Skeletal muscle satellite cell (primary cell): ENCODE data around the gene TCEA3.
"Not testable (repeated sequence)": the region's sequence is repeated elsewhere in the genome, so short reads cannot be mapped to it uniquely, and the experiment has no call there.

Source experiments
- H3K27me3 ChIP-seq: 2 replicates; pipeline ENCODE4 v1.7.0; 2013; ENCODE audit warnings: low read length; ENCODE audit not compliant: control insufficient read depth, insufficient read depth
- H3K36me3 ChIP-seq: 2 replicates; pipeline ENCODE4 v1.7.0; 2013; ENCODE audit warnings: mild to moderate bottlenecking, control low read depth, low read length; ENCODE audit not compliant: insufficient read depth
- H3K4me1 ChIP-seq: 2 replicates; pipeline ENCODE4 v1.7.0; 2013; ENCODE audit warnings: low read length; ENCODE audit not compliant: control insufficient read depth, insufficient read depth
- H3K4me2 ChIP-seq: 2 replicates; pipeline ENCODE4 v1.7.0; 2013; ENCODE audit warnings: mild to moderate bottlenecking, low read length
- H3K4me3 ChIP-seq: 2 replicates; pipeline ENCODE4 v1.7.0; 2013; ENCODE audit warnings: low read length
- H3K9ac ChIP-seq: 2 replicates; pipeline ENCODE4 v1.7.0; 2013; ENCODE audit warnings: mild to moderate bottlenecking, low read depth, low read length, moderate library complexity
- H3K9me3 ChIP-seq: replicated peaks from 2 replicates; pipeline ENCODE4 v1.7.0; 2013; ENCODE audit warnings: mild to moderate bottlenecking, control low read depth, low read length

TCEA3 gene

DNA sequence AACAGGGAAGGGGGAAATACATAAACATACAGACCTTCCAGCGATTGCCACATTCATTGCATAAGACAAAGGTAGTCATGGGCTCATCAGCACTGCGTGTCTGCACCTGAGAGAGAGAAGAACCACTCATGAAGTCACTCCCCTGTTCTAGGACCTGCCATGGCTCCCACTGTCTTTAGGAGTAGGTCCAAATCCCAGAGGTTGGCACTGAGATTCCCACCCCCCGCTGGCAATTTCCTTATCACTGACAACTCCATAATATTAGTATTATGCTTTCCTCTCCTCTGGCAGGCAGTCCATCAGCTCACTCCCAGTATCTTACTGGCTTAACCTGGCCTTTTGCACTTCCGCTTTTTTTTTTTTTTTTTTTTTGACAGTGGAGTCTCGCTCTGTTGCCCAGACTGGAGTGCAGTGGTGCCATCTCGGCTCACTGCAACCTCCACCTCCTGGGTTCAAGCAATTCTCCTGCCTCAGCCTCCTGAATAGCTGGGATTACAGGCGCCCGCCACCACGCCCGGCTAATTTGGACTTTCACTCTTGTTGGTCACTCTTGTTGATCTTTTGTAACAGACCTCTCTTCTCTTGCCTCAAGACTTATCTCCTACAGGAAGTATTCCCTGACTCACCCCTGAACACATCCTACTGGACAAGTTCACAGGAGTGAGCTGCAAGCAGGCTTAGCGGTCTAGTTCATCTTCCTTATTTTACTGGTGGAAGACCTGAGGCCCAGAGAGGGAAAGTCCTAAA is 40.1 kb downstream of the TCEA3 start:
- no peak overlapping the region for H3K9ac ChIP-seq
- no peak overlapping the region for H3K4me2 ChIP-seq

DNA sequence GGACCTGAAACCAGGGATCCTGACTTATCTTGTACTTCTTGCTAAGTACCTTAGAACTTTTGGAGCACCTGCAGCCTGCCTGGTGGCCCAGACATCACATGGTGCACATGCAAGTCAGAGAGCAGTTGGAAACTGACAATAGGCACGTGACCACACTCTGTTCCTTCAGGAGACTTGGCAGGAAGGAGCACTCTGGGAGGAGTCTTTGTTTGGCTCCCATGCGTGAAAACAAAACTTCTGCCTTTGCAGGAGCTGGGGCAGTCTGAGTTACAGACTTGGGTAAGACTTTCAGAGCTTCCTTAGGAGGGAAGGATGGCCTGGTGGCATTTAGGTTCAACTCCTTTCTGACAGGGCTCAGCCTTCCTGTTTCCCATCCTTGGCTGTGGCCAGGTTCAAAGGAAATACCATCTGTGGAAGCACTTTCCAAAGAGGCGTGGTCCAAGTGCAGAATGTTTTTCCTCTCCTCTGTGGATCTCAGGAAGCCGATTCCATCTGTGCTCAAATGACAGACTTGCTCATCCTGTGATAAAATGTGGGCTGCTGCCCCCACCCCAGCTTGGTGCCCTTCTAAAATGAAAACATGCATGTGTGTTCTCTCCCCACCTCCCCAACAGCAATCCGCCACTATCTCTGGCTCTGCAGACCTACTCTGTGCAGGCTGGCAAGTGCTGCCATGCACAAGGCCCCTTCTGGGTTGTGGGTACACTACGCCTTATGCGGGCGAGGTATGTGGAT is 40.8 kb downstream of the TCEA3 start:
- Histone ChIP-seq H3K4me3 (no peak overlapping the region), H3K9ac (no peak overlapping the region)

More for the DNA sequence above, 40.1 kb downstream of the TCEA3 start:
- Histone ChIP-seq H3K36me3 (no peaks in the 10 kb centered on the region), H3K4me3 (no peak overlapping the region), H3K9me3 (no peaks in the 10 kb centered on the region), H3K27me3 (no peaks in the 10 kb centered on the region), H3K4me1 (peaks cover 17% of the 10 kb centered on the region)

DNA sequence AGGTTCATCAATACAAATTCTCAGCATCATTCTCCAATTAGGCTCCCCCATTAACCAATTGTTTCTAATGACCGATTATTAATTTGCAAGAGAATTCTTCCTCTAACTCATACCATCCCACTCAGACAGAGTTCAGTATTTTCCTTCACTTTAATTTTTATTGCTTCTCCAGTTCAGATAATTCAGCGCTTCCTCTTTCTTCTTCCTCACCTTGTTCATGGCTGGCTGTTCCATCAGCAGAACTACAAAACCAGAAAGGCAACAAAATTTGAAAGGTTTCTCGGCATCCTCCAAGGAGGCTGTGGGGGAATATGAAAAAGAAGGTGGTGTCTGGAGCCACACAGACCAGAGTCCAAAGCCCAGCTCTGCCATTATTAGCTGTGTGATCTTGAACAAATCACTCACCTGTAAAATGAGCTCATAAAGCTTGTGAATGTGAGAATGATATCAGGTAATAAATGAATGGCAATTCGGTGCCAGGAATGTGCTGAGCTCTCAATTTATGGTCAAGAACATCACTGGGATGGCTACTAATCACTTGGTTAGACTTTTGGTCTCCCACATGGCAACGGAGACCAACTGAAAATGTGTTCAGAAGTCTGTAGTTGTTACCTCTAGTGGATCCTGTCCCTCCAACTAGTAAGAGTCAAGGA is 43.2 kb downstream of the TCEA3 start:
- Histone ChIP-seq H3K4me1 (peaks cover 36% of the 10 kb centered on the region), H3K36me3 (no peaks in the 10 kb centered on the region)

More for the DNA sequence above, 40.8 kb downstream of the TCEA3 start:
- Histone ChIP-seq H3K4me1 (peaks cover 17% of the 10 kb centered on the region), H3K27me3 (no peaks in the 10 kb centered on the region), H3K36me3 (no peaks in the 10 kb centered on the region), H3K4me2 (no peak overlapping the region), H3K9me3 (no peaks in the 10 kb centered on the region)

DNA sequence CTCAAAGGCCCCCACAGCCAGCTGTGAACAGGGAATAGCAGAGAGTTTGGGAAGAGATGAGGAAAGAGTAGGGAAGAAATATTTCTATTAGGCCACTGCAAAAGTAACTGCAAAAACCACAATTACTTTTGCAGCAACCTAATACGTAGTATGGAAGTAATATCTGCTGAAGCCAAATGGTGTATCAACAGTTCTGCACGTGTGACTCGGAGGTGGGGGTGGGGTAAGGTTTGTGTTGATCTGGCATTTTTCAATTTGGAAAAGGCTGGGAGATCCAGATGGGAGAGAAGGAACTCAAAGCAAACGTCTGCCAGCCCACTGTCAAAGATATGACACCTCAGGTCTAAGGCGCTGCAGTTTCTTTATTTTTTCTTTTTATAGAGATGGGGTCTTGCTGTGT is 43.8 kb downstream of the TCEA3 start:
- H3K9ac ChIP-seq: no peak overlapping the region
- H3K4me2 ChIP-seq: no peak overlapping the region
- H3K27me3 ChIP-seq: no peaks in the 10 kb centered on the region
- H3K36me3 ChIP-seq: no peaks in the 10 kb centered on the region
- peaks cover 37% of the 10 kb centered on the region for H3K4me1 ChIP-seq
- H3K4me3 ChIP-seq: no peak overlapping the region
- H3K9me3 ChIP-seq: no peaks in the 10 kb centered on the region

More for the DNA sequence above, 43.2 kb downstream of the TCEA3 start:
- Histone ChIP-seq H3K4me2 (no peak overlapping the region), H3K4me3 (no peak overlapping the region), H3K9ac (no peak overlapping the region), H3K9me3 (no peaks in the 10 kb centered on the region), H3K27me3 (no peaks in the 10 kb centered on the region)

DNA sequence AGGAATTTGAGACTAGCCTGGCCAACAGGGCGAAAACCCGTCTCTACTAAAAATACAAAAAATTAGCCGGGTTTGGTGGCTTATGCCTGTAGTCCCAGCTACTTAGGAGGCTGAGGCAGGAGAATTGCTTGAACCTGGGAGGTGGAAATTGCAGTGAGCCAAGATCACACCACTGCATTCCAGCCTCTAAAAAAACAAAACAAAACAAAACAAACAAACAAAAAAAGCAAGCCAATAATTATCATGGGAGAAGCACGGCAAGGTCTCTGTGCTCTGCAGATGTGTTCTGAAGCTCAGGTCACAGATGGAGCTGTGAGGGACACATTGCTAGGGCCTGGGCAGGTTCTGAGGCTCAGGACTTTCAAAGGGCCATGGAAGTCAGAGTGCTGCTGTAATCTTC is 44.3 kb downstream of the TCEA3 start:
- H3K36me3 ChIP-seq, H3K27me3 ChIP-seq, H3K9me3 ChIP-seq, H3K9ac ChIP-seq, H3K4me3 ChIP-seq, H3K4me2 ChIP-seq: not testable (repeated sequence)
- H3K4me1 ChIP-seq: peaks cover 35% of the 10 kb centered on the region

DNA sequence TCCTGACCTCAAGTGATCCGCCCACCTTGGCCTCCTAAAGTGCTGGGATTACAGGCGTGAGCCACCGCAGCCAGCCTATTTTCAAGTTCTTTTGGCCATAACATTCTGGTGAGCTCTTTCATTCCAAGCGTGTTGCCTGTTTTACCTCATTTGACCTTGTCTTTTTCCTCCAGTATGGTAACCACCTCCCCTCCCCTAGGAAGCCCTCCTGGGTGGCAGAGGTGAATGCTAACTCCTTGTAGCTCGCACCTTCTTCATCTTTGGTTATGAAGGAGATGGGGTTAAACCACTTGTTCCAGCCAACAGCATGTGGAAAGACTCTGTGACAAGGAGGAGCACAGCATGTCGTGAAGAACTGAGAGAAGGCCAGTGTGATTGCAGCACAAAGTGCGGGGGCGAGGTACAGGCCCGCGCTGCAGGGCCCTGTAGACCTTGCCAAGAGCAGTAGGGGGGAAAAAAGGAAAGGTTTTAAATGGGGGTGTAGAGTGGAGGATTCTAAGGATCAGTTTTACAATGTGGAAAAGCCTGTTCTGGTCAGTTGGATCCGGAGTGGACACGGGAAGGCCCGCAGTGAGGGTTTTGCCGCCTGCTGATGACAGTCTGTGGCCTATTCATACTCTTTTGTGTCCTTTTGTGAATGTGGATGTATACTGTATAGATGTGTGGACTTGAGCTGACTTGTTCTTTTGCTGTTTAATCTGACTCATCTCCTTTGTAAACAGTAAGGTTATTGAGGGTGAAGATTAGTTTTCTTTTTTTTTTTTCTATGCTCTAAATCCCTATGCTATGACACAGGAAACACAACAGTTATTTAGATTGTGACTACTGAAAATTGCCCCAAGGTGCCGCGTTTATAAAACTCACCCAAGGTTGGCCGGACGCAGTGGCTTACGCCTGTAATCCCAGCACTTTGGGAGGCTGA is 47.4 kb downstream of the TCEA3 start:
- no peak overlapping the region for H3K4me3 ChIP-seq
- peak overlapping the region; percentile 42 for H3K9ac ChIP-seq
- H3K36me3 ChIP-seq: no peaks in the 10 kb centered on the region
- no peaks in the 10 kb centered on the region for H3K9me3 ChIP-seq
- H3K4me2 ChIP-seq: peak overlapping the region; percentile 63
- H3K27me3 ChIP-seq: no peaks in the 10 kb centered on the region
- H3K4me1 ChIP-seq: peaks cover 25% of the 10 kb centered on the region

DNA sequence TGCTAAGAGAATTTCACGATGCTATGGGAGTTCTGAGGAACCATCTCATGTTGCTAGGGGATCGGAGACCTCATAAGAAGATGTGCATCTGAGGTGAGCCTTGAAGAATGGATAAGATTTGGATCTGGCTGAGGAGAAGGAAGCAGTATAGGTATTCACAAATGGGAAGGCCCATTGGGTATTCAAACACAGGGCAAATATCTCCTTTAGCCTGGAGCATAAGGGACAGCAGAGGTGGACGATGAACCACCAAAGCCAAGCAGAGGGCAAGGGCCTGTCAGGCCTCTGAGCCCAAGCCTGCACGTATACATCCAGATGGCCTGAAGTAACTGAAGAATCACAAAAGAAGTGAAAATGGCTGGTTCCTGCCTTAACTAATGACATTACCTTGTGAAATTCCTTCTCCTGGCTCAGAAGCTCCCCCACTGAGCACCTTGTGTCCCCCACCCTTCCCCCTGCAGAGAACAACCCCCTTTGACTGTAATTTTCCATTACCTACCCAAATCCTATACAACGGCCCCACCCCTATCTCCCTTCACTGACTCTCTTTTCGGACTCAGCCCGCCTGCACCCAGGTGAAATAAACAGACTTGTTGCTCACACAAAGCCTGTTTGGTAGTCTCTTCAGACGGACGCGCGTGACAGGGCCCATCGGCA is 50.3 kb downstream of the TCEA3 start:
- H3K27me3 ChIP-seq, H3K4me3 ChIP-seq: not testable (repeated sequence)
- H3K4me1 ChIP-seq: peaks cover 43% of the 10 kb centered on the region

DNA sequence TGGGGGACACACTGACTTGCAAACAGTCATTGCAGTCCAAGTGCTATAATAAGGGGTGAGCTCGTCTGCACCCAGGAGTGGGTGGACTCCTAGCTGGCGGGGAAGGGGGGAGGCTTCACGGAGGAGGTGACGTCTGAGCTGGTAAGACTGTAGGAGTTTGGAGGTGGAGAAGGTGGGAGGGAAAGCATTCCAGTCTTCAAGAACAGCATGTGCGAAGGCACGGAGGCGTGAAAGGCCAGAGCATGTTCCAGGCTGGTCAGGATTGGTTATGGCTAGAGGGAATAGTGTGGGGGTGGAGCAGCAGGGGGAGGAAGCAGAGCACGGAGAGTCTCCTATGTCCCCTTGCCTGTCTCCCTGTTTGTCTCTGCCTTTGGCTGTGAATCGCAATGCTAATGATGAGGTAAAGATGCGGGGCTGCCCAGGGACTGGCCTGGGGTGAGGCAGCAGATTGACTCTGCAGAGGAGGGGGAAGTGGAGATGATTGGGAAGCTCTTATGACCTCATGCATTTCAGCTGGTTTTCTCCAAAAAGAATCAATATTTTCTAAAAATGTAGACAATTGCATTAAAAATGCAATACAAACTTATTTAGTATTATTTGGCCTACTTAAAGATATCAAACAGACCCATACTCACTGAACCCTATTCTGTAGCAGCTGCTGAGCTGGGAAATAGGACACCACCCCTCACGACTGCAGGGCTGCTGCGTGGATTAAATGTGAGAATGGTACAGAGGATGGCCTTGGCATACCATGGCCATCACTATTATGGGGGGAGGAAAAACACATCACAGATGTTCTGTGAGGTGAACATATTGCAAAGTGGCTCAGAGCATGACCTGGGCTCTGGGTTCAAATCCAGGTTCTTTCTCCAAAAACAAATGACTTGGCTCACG is 52.3 kb downstream of the TCEA3 start:
- Histone ChIP-seq H3K4me1 (peaks cover 37% of the 10 kb centered on the region), H3K4me2 (no peak overlapping the region), H3K27me3 (no peaks in the 10 kb centered on the region), H3K9me3 (no peaks in the 10 kb centered on the region), H3K9ac (no peak overlapping the region), H3K36me3 (peaks cover 5% of the 10 kb centered on the region), H3K4me3 (no peak overlapping the region)

More for the DNA sequence above, 50.3 kb downstream of the TCEA3 start:
- H3K9ac ChIP-seq, H3K9me3 ChIP-seq, H3K4me2 ChIP-seq, H3K36me3 ChIP-seq: not testable (repeated sequence)

DNA sequence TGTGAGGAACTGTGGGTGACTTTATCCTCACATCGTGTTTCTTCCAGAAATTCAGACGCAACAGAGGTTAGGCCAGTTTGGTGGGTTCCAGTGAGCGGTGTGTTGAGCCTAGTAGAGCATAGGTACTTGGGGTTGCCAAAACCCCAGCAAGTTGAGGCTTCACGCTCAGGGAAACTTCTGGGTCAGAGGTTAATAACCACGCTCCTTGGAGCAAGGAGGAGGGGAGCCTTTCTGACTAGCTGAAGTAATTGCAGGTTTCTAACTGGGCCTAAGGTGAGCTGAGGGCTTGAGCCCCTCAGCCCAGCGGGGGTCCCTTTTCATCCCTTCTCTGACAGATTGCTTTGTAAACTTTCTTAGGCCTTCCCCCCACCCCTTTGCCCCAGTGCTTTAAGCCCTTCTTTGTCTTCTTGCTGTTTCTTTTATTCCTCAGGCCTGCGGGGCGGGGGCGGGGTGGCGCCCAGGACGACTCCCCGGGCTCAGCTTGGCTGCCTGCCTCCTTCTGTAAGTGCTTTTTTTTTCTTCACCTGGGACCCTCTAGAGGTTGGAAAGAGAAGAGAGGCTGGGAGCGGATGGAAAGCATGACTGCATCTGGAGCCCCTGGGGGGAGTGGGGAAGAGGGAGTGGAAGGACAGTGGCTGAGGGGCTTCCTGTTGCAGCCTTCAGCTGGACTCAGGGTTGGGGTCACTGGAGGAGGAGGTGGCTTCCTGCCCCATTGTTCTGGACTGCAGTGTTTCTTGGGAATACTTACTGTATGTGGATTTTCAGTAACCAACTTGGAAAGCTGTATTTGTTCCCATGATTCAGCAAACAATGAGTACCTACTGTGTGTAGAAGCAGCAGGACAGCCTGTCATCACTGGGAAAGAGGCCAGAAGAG is 53.6 kb downstream of the TCEA3 start:
- Histone ChIP-seq H3K9ac (peak overlapping the region; percentile 92), H3K4me1 (peaks cover 34% of the 10 kb centered on the region), H3K9me3 (no peaks in the 10 kb centered on the region), H3K4me3 (peak overlapping the region; percentile 85), H3K27me3 (no peaks in the 10 kb centered on the region), H3K36me3 (peaks cover 16% of the 10 kb centered on the region), H3K4me2 (peak overlapping the region; percentile 96)
